ENCODE results near the gene ITIH1. TPM values are rescaled to one million over a fixed set of nuclear protein-coding genes. Genes with fewer than 3 reads are reported as not detected.

Gene ITIH1
- total and polyA plus RNA-seq, 7 donors = 0.85 TPM; not detected in 6

- TF ChIP-seq EP300 (IDR thresholded peaks at IDR 0.05) (no peak), CTCF (IDR thresholded peaks at IDR 0.05) (no peak), POLR2AphosphoS5 (IDR thresholded peaks at IDR 0.05) (no peak), POLR2A (IDR thresholded peaks at IDR 0.05) (no peak)
- intact Hi-C loops (cut with DNase I) = loop anchor here (10.0 kb wide), 1 partner anchor 157 kb away; no protein-coding TSS in a partner anchor
- Histone ChIP-seq H3K36me3 (no peaks in the 10 kb centered on the region), H3K9me3 (no peaks in the 10 kb centered on the region), H3K4me1 (no peaks in the 10 kb centered on the region), H3K27me3 (no peaks in the 10 kb centered on the region), H3K27ac (no peak overlapping the region), H3K4me3 (no peak overlapping the region)
- whole genome bisulfite sequencing, 2 donors = 75 to 87% methylated on average over 17 of the region's 17 CpGs
- peak; percentile 41 for DNase-seq
These were observed 783 bp downstream of the ITIH1 start for GRCh38 chr3:52777959-52778805.

GRCh38 chr3:52779011-52779836 is 1.8 kb downstream of the ITIH1 start:
- intact Hi-C loops (cut with DNase I) = loop anchor here (10.0 kb wide), 1 partner anchor 156 kb away; no protein-coding TSS in a partner anchor
- 72 to 82% methylated on average over 11 of the region's 11 CpGs for WGBS, 2 donors

GRCh38 chr3:52779837-52780585 is 2.6 kb downstream of the ITIH1 start:
- H3K36me3 ChIP-seq = no peaks in the 10 kb centered on the region
- no peak overlapping the region for H3K27ac ChIP-seq
- no peaks in the 10 kb centered on the region for H3K4me1 ChIP-seq
- intact Hi-C loops (cut with DNase I) = loop anchor here (10.0 kb wide), 1 partner anchor 155 kb away; no protein-coding TSS in a partner anchor
- H3K27me3 ChIP-seq = no peaks in the 10 kb centered on the region
- H3K4me3 ChIP-seq = no peak overlapping the region
- TF ChIP-seq POLR2A (IDR thresholded peaks at IDR 0.05) = no peak
- H3K9me3 ChIP-seq = no peaks in the 10 kb centered on the region
- WGBS, 2 donors = 87 to 90% methylated on average over 8 of the region's 8 CpGs
- DNase-seq = peak; percentile 53

More at GRCh38 chr3:52779011-52779836, 1.8 kb downstream of the ITIH1 start:
- H3K4me1 ChIP-seq = no peaks in the 10 kb centered on the region
- H3K36me3 ChIP-seq = no peaks in the 10 kb centered on the region
- TF ChIP-seq EP300 (IDR thresholded peaks at IDR 0.05) (no peak), CTCF (IDR thresholded peaks at IDR 0.05) (no peak), POLR2AphosphoS5 (IDR thresholded peaks at IDR 0.05) (no peak), POLR2A (IDR thresholded peaks at IDR 0.05) (no peak)
- H3K27ac ChIP-seq = no peak overlapping the region
- peak; percentile 44 for DNase-seq
- no peaks in the 10 kb centered on the region for H3K9me3 ChIP-seq
- H3K4me3 ChIP-seq = no peak overlapping the region
- H3K27me3 ChIP-seq = no peaks in the 10 kb centered on the region

GRCh38 chr3:52781741-52782140 is 4.3 kb downstream of the ITIH1 start:
- no peak overlapping the region for H3K4me3 ChIP-seq
- WGBS, 2 donors = 45 to 68% methylated on average over 13 of the region's 13 CpGs
- no peaks in the 10 kb centered on the region for H3K27me3 ChIP-seq
- DNase-seq = no peak
- no peaks in the 10 kb centered on the region for H3K9me3 ChIP-seq
- TF ChIP-seq EP300 (IDR thresholded peaks at IDR 0.05) (no peak), POLR2A (IDR thresholded peaks at IDR 0.05) (no peak), CTCF (IDR thresholded peaks at IDR 0.05) (no peak), POLR2AphosphoS5 (IDR thresholded peaks at IDR 0.05) (no peak)
- intact Hi-C loops (cut with DNase I) = no loop called here
- H3K36me3 ChIP-seq = no peaks in the 10 kb centered on the region
- H3K27ac ChIP-seq = no peak overlapping the region
- H3K4me1 ChIP-seq = no peaks in the 10 kb centered on the region

Data from sigmoid colon (tissue), 7 donors.